K562 (cell line): Measurements from ENCODE around the gene NACC1. TPM values are rescaled to one million over a fixed set of nuclear protein-coding genes. Genes with fewer than 3 reads are reported as not detected.
"Not testable (repeated sequence)": the region's sequence is repeated elsewhere in the genome, so short reads cannot be mapped to it uniquely, and the experiment has no call there.

Experiments
- ATAC-seq: fragments of 200-7000 bp; cut with Tn5 transposase; 3 replicates; pipeline ENCODE4 v1.9.1; 2020; ENCODE audit warnings: moderate library complexity
- BruUV-seq: library from RNA; stranded (reverse); fragments of 400-500 nt; replicated peaks from 2 replicates; lab custom pipeline; 2021; lab: Mats Ljungman, UMichigan
- CTCF ChIA-PET: fragments of 300-600 bp; formaldehyde crosslinking; extraction: SDS; loops from one replicate; lab custom pipeline; 2021; ENCODE audit warnings: low intra/inter-chr PET ratio; lab: Yijun Ruan, JAX
- POLR2A ChIA-PET: fragments of 300-600, 350-650 bp; sonication (Branson Sonifier 250); formaldehyde crosslinking; extraction: SDS; loops from one replicate; lab custom pipeline; 2021; ENCODE audit warnings: antibody characterized with exemption, inconsistent platforms; lab: Yijun Ruan, JAX
- DNase-seq, 4 experiments: peaks; one replicate each; pipeline versions ENCODE4 v3.0.0 to v3.0.0-alpha.2; 2011 to 2018; ENCODE audit warnings: low spot score in 3 of 4, mixed read lengths in 3 of 4; ENCODE audit errors: extremely low read depth in 1 of 4
- FAIRE-seq: peaks from 2 replicates; lab custom pipeline; 2011; peaks lifted over from hg19 to GRCh38; lab: Jason Lieb, UNC
- H2AFZ ChIP-seq: 2 replicates; pipeline ENCODE4 v1.6.0; 2011; ENCODE audit warnings: low read depth, low read length, control low read depth, inconsistent platforms
- H3K27ac ChIP-seq: fragments of 200-600 bp; 3 replicates; pipeline ENCODE4 v1.8.0; 2011; ENCODE audit warnings: low read depth, mild to moderate bottlenecking, control low read depth, inconsistent platforms, low read length, moderate library complexity, mixed read lengths; ENCODE audit errors: extremely low read depth
- H3K27me3 ChIP-seq, 2 experiments: fragments of 300-600 bp in 1 of 2; 2 replicates in 1 of 2; 3 replicates in 1 of 2; pipeline versions ENCODE4 v1.6.0 to v1.8.0; 2011; ENCODE audit warnings: inconsistent platforms in 2 of 2, low read length in 2 of 2, mild to moderate bottlenecking in 1 of 2, mixed read lengths in 1 of 2, moderate library complexity in 1 of 2; ENCODE audit not compliant: control insufficient read depth in 2 of 2, insufficient read depth in 2 of 2
- H3K36me3 ChIP-seq: fragments of 300-600 bp; 3 replicates; pipeline ENCODE4 v1.8.0; 2011; ENCODE audit warnings: mild to moderate bottlenecking, low read length, inconsistent platforms; ENCODE audit not compliant: control insufficient read depth, insufficient read depth
- H3K4me1 ChIP-seq, 2 experiments: fragments of 200-600 bp in 1 of 2; replicated peaks in 1 of 2; 2 replicates in 1 of 2; 3 replicates in 1 of 2; pipeline versions ENCODE4 v1.5.1 to v1.8.0; 2011; ENCODE audit warnings: inconsistent platforms in 2 of 2, low read length in 2 of 2, mild to moderate bottlenecking in 1 of 2, mixed read lengths in 1 of 2, moderate library complexity in 1 of 2; ENCODE audit not compliant: control insufficient read depth in 2 of 2, insufficient read depth in 2 of 2
- H3K4me2 ChIP-seq: 2 replicates; pipeline ENCODE4 v1.6.1; 2011; ENCODE audit warnings: low read length, control low read depth, inconsistent platforms, mixed read lengths; ENCODE audit not compliant: insufficient read depth
- H3K4me3 ChIP-seq: fragments of 200-600 bp; sonication (generic), shearing (Covaris generic); 2 replicates; pipeline ENCODE4 v1.5.1; 2016; ENCODE audit warnings: control low read depth, inconsistent platforms
- H3K79me2 ChIP-seq: fragments of 200-600 bp; 3 replicates; pipeline ENCODE4 v1.8.0; 2011; ENCODE audit warnings: low read length, inconsistent platforms; ENCODE audit not compliant: control insufficient read depth, insufficient read depth
- H3K9ac ChIP-seq, 2 experiments: 2 replicates each; pipeline versions ENCODE4 v1.6.0 to v1.6.1; 2011; ENCODE audit warnings: low read depth in 2 of 2, low read length in 2 of 2, control low read depth in 1 of 2, inconsistent platforms in 1 of 2, mild to moderate bottlenecking in 1 of 2, mixed read lengths in 1 of 2; ENCODE audit not compliant: insufficient read depth in 1 of 2
- H3K9me1 ChIP-seq: one replicate; pipeline ENCODE4 v1.6.0; 2011; ENCODE audit warnings: inconsistent platforms, mild to moderate bottlenecking, low read length, moderate library complexity; ENCODE audit not compliant: control insufficient read depth, insufficient read depth
- H3K9me3 ChIP-seq: replicated peaks from 2 replicates; pipeline ENCODE4 v1.5.1; 2011; ENCODE audit warnings: low read depth, low read length, inconsistent platforms; ENCODE audit not compliant: control insufficient read depth, insufficient read depth
- H4K20me1 ChIP-seq: replicated peaks from 2 replicates; pipeline ENCODE4 v1.6.1; 2011; ENCODE audit warnings: low read length, inconsistent platforms, mixed read lengths; ENCODE audit not compliant: control insufficient read depth, insufficient read depth
- CEBPB ChIP-seq: fragments of 450-650 bp; IDR thresholded peaks from 2 replicates; pipeline ENCODE4 v1.6.1; 2016; ENCODE audit warnings: missing genetic modification characterization, missing compliant biosample characterization
- CEBPG ChIP-seq, 3 experiments: fragments of 200-800 bp in 1 of 3; sonication (Bioruptor generic) in 1 of 3; sonication (generic) in 1 of 3; formaldehyde crosslinking in 1 of 3; IDR thresholded peaks in 2 of 3; conservative IDR thresholded peaks in 1 of 3; 2 replicates each; pipeline versions ENCODE4 v1.6.1 to v1.8.0; 2016 to 2022; ENCODE audit warnings: missing compliant biosample characterization in 2 of 3, missing genetic modification characterization in 2 of 3, mild to moderate bottlenecking in 1 of 3, missing genetic modification reagents in 1 of 3
- EGR1 ChIP-seq: fragments of 450-650 bp; conservative IDR thresholded peaks from 2 replicates; pipeline ENCODE4 v1.6.1; 2017; ENCODE audit warnings: mild to moderate bottlenecking
- TEAD1 ChIP-seq, 2 experiments: fragments of 450-650 bp in 1 of 2; sonication (generic) in 1 of 2; formaldehyde crosslinking; IDR thresholded peaks; 2 replicates each; pipeline versions ENCODE4 v1.4.0 to v1.8.0; 2020 to 2022; ENCODE audit warnings: mild to moderate bottlenecking in 2 of 2, missing genetic modification reagents in 1 of 2
- ZNF407 ChIP-seq: fragments of 450-650 bp; IDR thresholded peaks from 2 replicates; pipeline ENCODE4 v1.6.1; 2016; ENCODE audit warnings: low read depth
- WGBS: fragments of 100-300 bp; shearing (Covaris generic); methylation state at CpG from one replicate; pipeline ENCODE4 v1.1.6; 2016; ENCODE audit warnings: low coverage, mixed read lengths; ENCODE audit not compliant: insufficient coverage; ENCODE audit errors: missing lambda C conversion rate; 5-methylcytosine and 5-hydroxymethylcytosine counted together
- in situ Hi-C: fragments of 300-500 bp; cut with MboI; formaldehyde crosslinking; loops from 4 replicates; pipeline ENCODE4 v1.15.0; 2018; ENCODE audit warnings: inconsistent platforms, mixed read lengths
- intact Hi-C: fragments of 100-400 bp; cut with micrococcal nuclease; formaldehyde crosslinking; loops from 2 replicates; pipeline ENCODE4 v1.14.2; 2022
- polyA plus RNA-seq, 8 experiments: library from polyadenylated mRNA; depleted of rRNA in 4 of 8; stranded (reverse) in 5 of 8; unstranded in 3 of 8; fragments of >200 nt; fragmentation: Nextera tagmentation in 2 of 8; fragmentation: Illumina TruSeq in 1 of 8; extraction: Ambion mirVana in 2 of 8; extraction: Trizol in 1 of 8; gene quantifications; 2 replicates each; pipeline versions ENCODE4 v1.2.1 to v1.2.3, GENCODE V29; 2011 to 2014; ENCODE audit warnings: inconsistent platforms in 1 of 8, missing spikeins in 1 of 8
- total RNA-seq, 7 experiments: library from RNA; depleted of rRNA in 6 of 7; stranded (reverse); fragments of >200 nt in 6 of 7; fragmentation: Illumina TruSeq in 2 of 7; extraction: Trizol in 2 of 7; gene quantifications; 2 replicates each; pipeline versions ENCODE4 v1.2.1 to v1.2.3, GENCODE V29; 2011 to 2021; ENCODE audit warnings: low replicate concordance in 1 of 7

NACC1 gene
- total and polyA plus RNA-seq, 9 of the 15 experiments (the other 6 are each of a cell fraction or from before 2014, with no cell fraction given): 0.04 to 96.6 (median 25.8) TPM

- peak overlapping the region; percentile 81 for H2AFZ ChIP-seq
- H3K79me2 ChIP-seq: peaks cover 48% of the 10 kb centered on the region
- peak overlapping the region; percentile 97 for H3K4me3 ChIP-seq
- H3K4me2 ChIP-seq: peak overlapping the region; percentile 87
- peak overlapping the region; percentile 84; the same call in 2 of the 3 replicates for H3K27ac ChIP-seq
- POLR2A ChIA-PET: interaction anchor here (0.5 to 2.1 kb wide), 11 partner anchors 11 to 1541 kb away, joined by 3 to 17 read pairs (median 4); partner anchors contain the start of gene NACC1
- peaks cover 5 to 61% of the 10 kb centered on the region in 2 experiments; a peak in 4 of 5 replicates for H3K4me1 ChIP-seq
- H3K9me3 ChIP-seq; ATAC-seq; intact Hi-C loops; DNase-seq; H3K9me1 ChIP-seq; in situ Hi-C loops; BruUV-seq; FAIRE-seq; CTCF ChIA-PET; H3K27me3 ChIP-seq; TF ChIP-seq CEBPG (CRISPR knock-in tag; IDR thresholded peaks at IDR 0.05): not testable (repeated sequence)
- H4K20me1 ChIP-seq: peaks cover 12% of the 10 kb centered on the region
- H3K36me3 ChIP-seq: peaks cover 19% of the 10 kb centered on the region; the same call in 1 of the 3 replicates
- WGBS: 20% methylated on average over 12 of the region's 17 CpGs
- TF ChIP-seq TEAD1 (CRISPR knock-in tag; IDR thresholded peaks at IDR 0.05) (0 out of 4 replicates have a peak, but pooled peaks of 1 of the 2 experiments have one; percentile 42), EGR1 (0 out of 2 replicates have a peak, but pooled peaks have one; percentile 11), CEBPG (tag; conservative IDR thresholded peaks at IDR 0.05 in 1 of 2, IDR thresholded peaks at IDR 0.05 in 1 of 2) (peak in 1 of 2 experiments; percentile 39; a peak in 2 of 4 replicates), ZNF407 (0 out of 2 replicates have a peak, but pooled peaks have one; percentile 11), CEBPB (peak; percentile 70)
- peak overlapping the region; percentile 91 to 96 for H3K9ac ChIP-seq
These were observed 31.1 kb downstream of the NACC1 start for GRCh38 chr19:13149173-13149627.
